Smooth muscle cell (in vitro differentiated cells): ENCODE data around the gene ADAM15. TPM values are rescaled to one million over a fixed set of nuclear protein-coding genes. Genes with fewer than 3 reads are reported as not detected.

ENCODE experiments used
- DNase-seq: peaks from one replicate; lab custom pipeline; 2025; ENCODE audit not compliant: unreplicated experiment; lab: John Stamatoyannopoulos, UW
- H2AFZ ChIP-seq: fragments of 200-600 bp; sonication (generic); 2 replicates; pipeline ENCODE4 v1.6.0; 2016; ENCODE audit warnings: antibody characterized with exemption, low read depth, mild to moderate bottlenecking
- H3F3A ChIP-seq: fragments of 200-600 bp; sonication (generic); 2 replicates; pipeline ENCODE4 v1.6.0; 2017; ENCODE audit warnings: antibody characterized with exemption, low read depth
- H3K27ac ChIP-seq: fragments of 200-600 bp; sonication (generic); 2 replicates; pipeline ENCODE4 v1.5.1; 2016; ENCODE audit warnings: low read depth, mild to moderate bottlenecking
- H3K27me3 ChIP-seq: fragments of 200-600 bp; sonication (generic); 2 replicates; pipeline ENCODE4 v1.6.1; 2016; ENCODE audit warnings: low read depth, mild to moderate bottlenecking
- H3K36me3 ChIP-seq: fragments of 200-600 bp; sonication (generic); 2 replicates; pipeline ENCODE4 v1.5.1; 2016; ENCODE audit warnings: low read depth
- H3K4me1 ChIP-seq: fragments of 200-600 bp; sonication (generic); 2 replicates; pipeline ENCODE4 v1.5.1; 2016; ENCODE audit warnings: low read depth
- H3K4me2 ChIP-seq: fragments of 200-600 bp; sonication (generic); 2 replicates; pipeline ENCODE4 v1.6.0; 2016; ENCODE audit warnings: mild to moderate bottlenecking
- H3K4me3 ChIP-seq: fragments of 200-600 bp; sonication (generic); 2 replicates; pipeline ENCODE4 v1.5.1; 2016; ENCODE audit warnings: mild to moderate bottlenecking
- H3K79me2 ChIP-seq: fragments of 200-600 bp; sonication (generic); 2 replicates; pipeline ENCODE4 v1.6.0; 2016; ENCODE audit warnings: low read depth, mild to moderate bottlenecking
- H3K9ac ChIP-seq: fragments of 200-600 bp; sonication (generic); 2 replicates; pipeline ENCODE4 v1.6.0; 2016; ENCODE audit warnings: low read depth
- H3K9me3 ChIP-seq: fragments of 200-600 bp; sonication (generic); replicated peaks from 2 replicates; pipeline ENCODE4 v1.5.1; 2016; ENCODE audit warnings: low read depth
- H4K20me1 ChIP-seq: fragments of 200-600 bp; sonication (generic); 2 replicates; pipeline ENCODE4 v1.6.0; 2016; ENCODE audit warnings: low read depth
- CTCF ChIP-seq: fragments of 200-600 bp; sonication (generic); IDR thresholded peaks from 2 replicates; pipeline ENCODE4 v1.5.1; 2017; ENCODE audit warnings: borderline replicate concordance, mild to moderate bottlenecking, antibody characterized with exemption; ENCODE audit not compliant: insufficient read depth, poor library complexity, severe bottlenecking
- WGBS: methylation state at CpG from one replicate; pipeline ENCODE4 v1.1.7; 2016; ENCODE audit warnings: low lambda C conversion rate; 5-methylcytosine and 5-hydroxymethylcytosine counted together
- polyA plus RNA-seq: library from polyadenylated mRNA; unstranded; fragments of >200 nt; fragmentation: Nextera tagmentation; extraction: Ambion mirVana; gene quantifications from 2 replicates; pipeline ENCODE4 v1.2.1, GENCODE V29; 2016
- total RNA-seq: library from RNA; depleted of rRNA; stranded (reverse); fragments of >200 nt; gene quantifications from 2 replicates; pipeline ENCODE4 v1.2.3, GENCODE V29; 2014

Gene ADAM15
- total and polyA plus RNA-seq, 2 experiments from 2014 or later: 41.2 to 45.4 TPM

GRCh38 chr1:155043793-155044192, 7.3 kb upstream of the ADAM15 start:
- no peak for TF ChIP-seq CTCF
- H3K9ac ChIP-seq: no peak overlapping the region
- no peak overlapping the region for H3K4me2 ChIP-seq
- whole genome bisulfite sequencing: 98% methylated on average over 3 of the region's 3 CpGs
- no peak overlapping the region for H2AFZ ChIP-seq
- no peaks in the 10 kb centered on the region for H3K27me3 ChIP-seq
- H3K27ac ChIP-seq: no peak overlapping the region
- no peaks in the 10 kb centered on the region for H3K79me2 ChIP-seq
- no peaks in the 10 kb centered on the region for H4K20me1 ChIP-seq
- H3K9me3 ChIP-seq: no peaks in the 10 kb centered on the region
- H3K4me3 ChIP-seq: no peak overlapping the region
- H3K36me3 ChIP-seq: no peaks in the 10 kb centered on the region
- H3F3A ChIP-seq: no peaks in the 10 kb centered on the region
- H3K4me1 ChIP-seq: peaks cover 3% of the 10 kb centered on the region
- DNase-seq: no peak

GRCh38 chr1:155044365-155044764, 6.8 kb upstream of the ADAM15 start:
- Histone ChIP-seq H3K27me3 (no peaks in the 10 kb centered on the region), H2AFZ (no peak overlapping the region), H3K9ac (no peak overlapping the region), H3F3A (no peaks in the 10 kb centered on the region), H3K9me3 (no peaks in the 10 kb centered on the region), H3K36me3 (no peaks in the 10 kb centered on the region), H3K4me1 (peaks cover 3% of the 10 kb centered on the region), H3K4me2 (no peak overlapping the region), H3K79me2 (no peaks in the 10 kb centered on the region), H3K27ac (no peak overlapping the region), H3K4me3 (no peak overlapping the region), H4K20me1 (no peaks in the 10 kb centered on the region)
- DNase-seq: no peak
- WGBS: 92% methylated on average over 6 of the region's 6 CpGs
- no peak for TF ChIP-seq CTCF

- H3K27me3 ChIP-seq: no peaks in the 10 kb centered on the region
- 52% methylated on average over 7 of the region's 7 CpGs for WGBS
- H2AFZ ChIP-seq: no peak overlapping the region
- peak overlapping the region; percentile 50 for H3K4me2 ChIP-seq
- no peak overlapping the region for H3K27ac ChIP-seq
- no peak overlapping the region for H3K4me3 ChIP-seq
- H3K79me2 ChIP-seq: no peaks in the 10 kb centered on the region
- H3K9ac ChIP-seq: no peak overlapping the region
- no peaks in the 10 kb centered on the region for H4K20me1 ChIP-seq
- peak; percentile 54 for TF ChIP-seq CTCF
- no peaks in the 10 kb centered on the region for H3K36me3 ChIP-seq
- peaks cover 7% of the 10 kb centered on the region for H3F3A ChIP-seq
- peaks cover 9% of the 10 kb centered on the region for H3K4me1 ChIP-seq
- no peaks in the 10 kb centered on the region for H3K9me3 ChIP-seq
- DNase-seq: peak; percentile 4
These were observed 6.1 kb upstream of the ADAM15 start for GRCh38 chr1:155044812-155045657.
